HepG2 (cell line): ENCODE measurements around the gene ZFAND2B. TPM values are rescaled to one million over a fixed set of nuclear protein-coding genes. Genes with fewer than 3 reads are reported as not detected.

Experiments
- CBFB ChIP-seq: sonication (generic); formaldehyde crosslinking; IDR thresholded peaks from 2 replicates; pipeline ENCODE4 v1.4.0; 2020; ENCODE audit warnings: missing genetic modification reagents
- EP300 ChIP-seq, 3 experiments: sonication (generic) in 1 of 3; formaldehyde crosslinking in 1 of 3; IDR thresholded peaks; 2 replicates each; pipeline versions ENCODE4 v1.5.1 to v1.6.1; 2011 to 2020; ENCODE audit warnings: low read depth in 2 of 3, low read length in 2 of 3, borderline replicate concordance in 1 of 3, improper control_type of control experiment in 1 of 3, mild to moderate bottlenecking in 1 of 3, missing genetic modification reagents in 1 of 3, moderate library complexity in 1 of 3
- HCFC1 ChIP-seq: fragments of 150-350 bp; IDR thresholded peaks from 2 replicates; pipeline ENCODE4 v1.6.1; 2014; ENCODE audit warnings: low read depth, low read length
- IRF2 ChIP-seq: IDR thresholded peaks from 2 replicates; pipeline ENCODE4 v1.6.1; 2018; ENCODE audit warnings: missing genetic modification reagents, missing compliant biosample characterization
- MBD4 ChIP-seq: IDR thresholded peaks from 2 replicates; pipeline ENCODE4 v1.6.1; 2012; ENCODE audit warnings: low read length, inconsistent platforms, borderline replicate concordance
- RBM22 ChIP-seq: fragments of 200-400 bp; formaldehyde crosslinking; optimal IDR thresholded peaks from 2 replicates; pipeline ENCODE3; 2017; ENCODE audit warnings: mild to moderate bottlenecking, low read length, moderate library complexity
- SETDB1 ChIP-seq: sonication (generic); formaldehyde crosslinking; IDR thresholded peaks from 2 replicates; pipeline ENCODE4 v1.5.1; 2020; ENCODE audit warnings: missing genetic modification reagents, mild to moderate bottlenecking, borderline replicate concordance
- STAG1 ChIP-seq: sonication (generic); formaldehyde crosslinking; IDR thresholded peaks from 2 replicates; pipeline ENCODE4 v1.4.0; 2020; ENCODE audit warnings: missing genetic modification reagents
- ZBTB8A ChIP-seq: sonication (generic); formaldehyde crosslinking; IDR thresholded peaks from 2 replicates; pipeline ENCODE4 v1.4.0; 2020; ENCODE audit warnings: mild to moderate bottlenecking, low read depth, missing genetic modification reagents, borderline replicate concordance
- ZNF24 ChIP-seq: fragments of 450-650 bp; IDR thresholded peaks from 2 replicates; pipeline ENCODE4 v1.6.1; 2017; ENCODE audit warnings: antibody characterized with exemption, mild to moderate bottlenecking
- ZNF251 ChIP-seq: sonication (generic); formaldehyde crosslinking; IDR thresholded peaks from 2 replicates; pipeline ENCODE4 v1.9.0; 2021; ENCODE audit warnings: mild to moderate bottlenecking, missing genetic modification reagents
- polyA plus RNA-seq, 8 experiments: library from polyadenylated mRNA; depleted of rRNA in 3 of 8; stranded (reverse) in 7 of 8; unstranded in 1 of 8; fragments of >200 nt; fragmentation: Illumina TruSeq in 4 of 8; extraction: Trizol in 4 of 8; gene quantifications; 2 replicates each; pipeline versions ENCODE4 v1.2.1 to v1.2.3, GENCODE V29; 2011 to 2016; ENCODE audit warnings: low read depth in 4 of 8, missing spikeins in 1 of 8, mixed read lengths in 1 of 8; ENCODE audit not compliant: insufficient read depth in 1 of 8
- total RNA-seq, 5 experiments: library from RNA; depleted of rRNA; stranded (reverse); fragments of >200 nt; fragmentation: Illumina TruSeq; extraction: Trizol; gene quantifications; 2 replicates each; pipeline ENCODE4 v1.2.3, GENCODE V29; 2016; ENCODE audit warnings: low read depth in 1 of 5
- TF ChIP-seq, protein P1 (sequence below): sonication (generic); formaldehyde crosslinking; IDR thresholded peaks from 2 replicates; pipeline ENCODE4 v1.5.0; 2020; ENCODE audit warnings: missing genetic modification reagents
- TF ChIP-seq, protein P2 (sequence below): sonication (generic); formaldehyde crosslinking; IDR thresholded peaks from 2 replicates; pipeline ENCODE4 v1.4.0; 2020; ENCODE audit warnings: mild to moderate bottlenecking, missing genetic modification reagents
- TF ChIP-seq, protein P3 (sequence below): sonication (generic); formaldehyde crosslinking; conservative IDR thresholded peaks from 2 replicates; pipeline ENCODE4 v1.8.0; 2022; ENCODE audit warnings: missing genetic modification reagents
- TF ChIP-seq, protein P4 (sequence below): sonication (generic); formaldehyde crosslinking; IDR thresholded peaks from 2 replicates; pipeline ENCODE4 v1.4.0; 2020; ENCODE audit warnings: mild to moderate bottlenecking, missing genetic modification reagents, borderline replicate concordance
- TF ChIP-seq, protein P5 (sequence below): sonication (generic); formaldehyde crosslinking; IDR thresholded peaks from 2 replicates; pipeline ENCODE4 v1.5.0; 2020; ENCODE audit warnings: mild to moderate bottlenecking, low read depth, missing genetic modification reagents, borderline replicate concordance

The ZFAND2B gene
- total and polyA plus RNA-seq, 2 of the 13 experiments (the other 11 are each of a cell fraction or from before 2014, with no cell fraction given) = 53.3 to 115 TPM

DNA sequence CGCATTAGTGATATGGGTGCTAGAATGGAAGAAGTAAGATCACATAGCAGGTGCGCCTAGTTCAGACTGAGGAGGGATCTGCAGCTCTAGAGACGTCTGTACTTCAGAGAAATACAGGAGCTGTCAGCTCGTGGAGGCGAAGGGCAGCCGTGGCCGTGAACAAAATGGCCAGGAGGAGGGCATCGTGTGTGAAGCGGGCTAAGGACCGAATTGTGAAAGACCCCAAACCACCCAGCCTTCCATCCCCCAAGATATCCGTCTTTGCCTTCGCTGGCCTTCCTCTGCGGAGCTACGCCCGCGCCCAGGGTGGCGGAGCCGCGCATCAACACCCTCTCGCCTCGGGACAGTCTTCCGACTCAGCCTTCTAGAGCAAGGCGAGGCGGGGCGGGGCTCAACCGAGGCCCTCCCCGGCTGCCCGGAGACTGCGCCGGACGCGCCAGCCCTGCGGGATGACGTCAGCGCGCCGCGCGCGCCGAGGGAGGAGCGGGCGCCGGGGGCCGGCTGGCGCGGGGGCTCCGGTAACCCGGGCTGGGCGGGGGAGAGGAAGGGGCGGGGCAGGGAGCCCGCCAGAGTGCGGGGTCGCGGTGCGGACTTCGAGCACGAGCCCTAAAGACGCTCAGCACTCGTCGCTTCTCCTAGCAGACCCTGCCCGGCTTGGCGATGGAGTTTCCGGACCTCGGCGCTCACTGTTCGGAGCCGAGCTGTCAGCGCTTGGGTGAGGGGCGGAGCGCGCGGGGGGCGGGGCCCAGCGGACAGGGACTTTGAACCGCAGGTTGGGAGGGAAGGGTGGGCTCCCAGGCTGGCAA, at the start of gene ZFAND2B (continued):
- TF ChIP-seq HCFC1 = no peak; the same call in 1 of the 2 replicates
- TF ChIP-seq ZNF251 (CRISPR knock-in tag) = no peak
- TF ChIP-seq, protein P1, sequence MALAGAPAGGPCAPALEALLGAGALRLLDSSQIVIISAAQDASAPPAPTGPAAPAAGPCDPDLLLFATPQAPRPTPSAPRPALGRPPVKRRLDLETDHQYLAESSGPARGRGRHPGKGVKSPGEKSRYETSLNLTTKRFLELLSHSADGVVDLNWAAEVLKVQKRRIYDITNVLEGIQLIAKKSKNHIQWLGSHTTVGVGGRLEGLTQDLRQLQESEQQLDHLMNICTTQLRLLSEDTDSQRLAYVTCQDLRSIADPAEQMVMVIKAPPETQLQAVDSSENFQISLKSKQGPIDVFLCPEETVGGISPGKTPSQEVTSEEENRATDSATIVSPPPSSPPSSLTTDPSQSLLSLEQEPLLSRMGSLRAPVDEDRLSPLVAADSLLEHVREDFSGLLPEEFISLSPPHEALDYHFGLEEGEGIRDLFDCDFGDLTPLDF (CRISPR knock-in tag) = no peak
- TF ChIP-seq RBM22 = peak; percentile 90
- TF ChIP-seq STAG1 = no peak
- TF ChIP-seq, protein P2, sequence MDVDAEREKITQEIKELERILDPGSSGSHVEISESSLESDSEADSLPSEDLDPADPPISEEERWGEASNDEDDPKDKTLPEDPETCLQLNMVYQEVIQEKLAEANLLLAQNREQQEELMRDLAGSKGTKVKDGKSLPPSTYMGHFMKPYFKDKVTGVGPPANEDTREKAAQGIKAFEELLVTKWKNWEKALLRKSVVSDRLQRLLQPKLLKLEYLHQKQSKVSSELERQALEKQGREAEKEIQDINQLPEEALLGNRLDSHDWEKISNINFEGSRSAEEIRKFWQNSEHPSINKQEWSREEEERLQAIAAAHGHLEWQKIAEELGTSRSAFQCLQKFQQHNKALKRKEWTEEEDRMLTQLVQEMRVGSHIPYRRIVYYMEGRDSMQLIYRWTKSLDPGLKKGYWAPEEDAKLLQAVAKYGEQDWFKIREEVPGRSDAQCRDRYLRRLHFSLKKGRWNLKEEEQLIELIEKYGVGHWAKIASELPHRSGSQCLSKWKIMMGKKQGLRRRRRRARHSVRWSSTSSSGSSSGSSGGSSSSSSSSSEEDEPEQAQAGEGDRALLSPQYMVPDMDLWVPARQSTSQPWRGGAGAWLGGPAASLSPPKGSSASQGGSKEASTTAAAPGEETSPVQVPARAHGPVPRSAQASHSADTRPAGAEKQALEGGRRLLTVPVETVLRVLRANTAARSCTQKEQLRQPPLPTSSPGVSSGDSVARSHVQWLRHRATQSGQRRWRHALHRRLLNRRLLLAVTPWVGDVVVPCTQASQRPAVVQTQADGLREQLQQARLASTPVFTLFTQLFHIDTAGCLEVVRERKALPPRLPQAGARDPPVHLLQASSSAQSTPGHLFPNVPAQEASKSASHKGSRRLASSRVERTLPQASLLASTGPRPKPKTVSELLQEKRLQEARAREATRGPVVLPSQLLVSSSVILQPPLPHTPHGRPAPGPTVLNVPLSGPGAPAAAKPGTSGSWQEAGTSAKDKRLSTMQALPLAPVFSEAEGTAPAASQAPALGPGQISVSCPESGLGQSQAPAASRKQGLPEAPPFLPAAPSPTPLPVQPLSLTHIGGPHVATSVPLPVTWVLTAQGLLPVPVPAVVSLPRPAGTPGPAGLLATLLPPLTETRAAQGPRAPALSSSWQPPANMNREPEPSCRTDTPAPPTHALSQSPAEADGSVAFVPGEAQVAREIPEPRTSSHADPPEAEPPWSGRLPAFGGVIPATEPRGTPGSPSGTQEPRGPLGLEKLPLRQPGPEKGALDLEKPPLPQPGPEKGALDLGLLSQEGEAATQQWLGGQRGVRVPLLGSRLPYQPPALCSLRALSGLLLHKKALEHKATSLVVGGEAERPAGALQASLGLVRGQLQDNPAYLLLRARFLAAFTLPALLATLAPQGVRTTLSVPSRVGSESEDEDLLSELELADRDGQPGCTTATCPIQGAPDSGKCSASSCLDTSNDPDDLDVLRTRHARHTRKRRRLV (CRISPR knock-in tag) = 0 out of 2 replicates have a peak, but pooled peaks have one; percentile 52
- TF ChIP-seq, protein P3, sequence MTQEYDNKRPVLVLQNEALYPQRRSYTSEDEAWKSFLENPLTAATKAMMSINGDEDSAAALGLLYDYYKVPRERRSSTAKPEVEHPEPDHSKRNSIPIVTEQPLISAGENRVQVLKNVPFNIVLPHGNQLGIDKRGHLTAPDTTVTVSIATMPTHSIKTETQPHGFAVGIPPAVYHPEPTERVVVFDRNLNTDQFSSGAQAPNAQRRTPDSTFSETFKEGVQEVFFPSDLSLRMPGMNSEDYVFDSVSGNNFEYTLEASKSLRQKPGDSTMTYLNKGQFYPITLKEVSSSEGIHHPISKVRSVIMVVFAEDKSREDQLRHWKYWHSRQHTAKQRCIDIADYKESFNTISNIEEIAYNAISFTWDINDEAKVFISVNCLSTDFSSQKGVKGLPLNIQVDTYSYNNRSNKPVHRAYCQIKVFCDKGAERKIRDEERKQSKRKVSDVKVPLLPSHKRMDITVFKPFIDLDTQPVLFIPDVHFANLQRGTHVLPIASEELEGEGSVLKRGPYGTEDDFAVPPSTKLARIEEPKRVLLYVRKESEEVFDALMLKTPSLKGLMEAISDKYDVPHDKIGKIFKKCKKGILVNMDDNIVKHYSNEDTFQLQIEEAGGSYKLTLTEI (CRISPR knock-in tag) = no peak
- TF ChIP-seq SETDB1 (CRISPR knock-in tag) = no peak
- TF ChIP-seq, protein P4, sequence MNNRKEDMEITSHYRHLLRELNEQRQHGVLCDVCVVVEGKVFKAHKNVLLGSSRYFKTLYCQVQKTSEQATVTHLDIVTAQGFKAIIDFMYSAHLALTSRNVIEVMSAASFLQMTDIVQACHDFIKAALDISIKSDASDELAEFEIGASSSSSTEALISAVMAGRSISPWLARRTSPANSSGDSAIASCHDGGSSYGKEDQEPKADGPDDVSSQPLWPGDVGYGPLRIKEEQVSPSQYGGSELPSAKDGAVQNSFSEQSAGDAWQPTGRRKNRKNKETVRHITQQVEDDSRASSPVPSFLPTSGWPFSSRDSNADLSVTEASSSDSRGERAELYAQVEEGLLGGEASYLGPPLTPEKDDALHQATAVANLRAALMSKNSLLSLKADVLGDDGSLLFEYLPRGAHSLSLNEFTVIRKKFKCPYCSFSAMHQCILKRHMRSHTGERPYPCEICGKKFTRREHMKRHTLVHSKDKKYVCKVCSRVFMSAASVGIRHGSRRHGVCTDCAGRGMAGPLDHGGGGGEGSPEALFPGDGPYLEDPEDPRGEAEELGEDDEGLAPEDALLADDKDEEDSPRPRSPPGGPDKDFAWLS = no peak
- TF ChIP-seq CBFB = peak; percentile 13; the same call in 1 of the 2 replicates
- TF ChIP-seq MBD4 = no peak
- TF ChIP-seq, protein P5, sequence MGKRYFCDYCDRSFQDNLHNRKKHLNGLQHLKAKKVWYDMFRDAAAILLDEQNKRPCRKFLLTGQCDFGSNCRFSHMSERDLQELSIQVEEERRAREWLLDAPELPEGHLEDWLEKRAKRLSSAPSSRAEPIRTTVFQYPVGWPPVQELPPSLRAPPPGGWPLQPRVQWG (CRISPR knock-in tag) = no peak
- TF ChIP-seq ZBTB8A = no peak; the same call in 1 of the 2 replicates
- peak in 1 of 2 experiments; percentile 4; a peak in 1 of 4 replicates for TF ChIP-seq EP300 (IDR thresholded peaks at IDR 0.05; ENCODE audit: low read depth in 2 of 2, low read length in 2 of 2)
- peak; percentile 42; the same call in 1 of the 2 replicates for TF ChIP-seq EP300 (CRISPR knock-in tag; IDR thresholded peaks at IDR 0.05; ENCODE audit: borderline replicate concordance)
- TF ChIP-seq ZNF24 = no peak
- TF ChIP-seq IRF2 (CRISPR knock-in tag) = peak; percentile 76
